ENCODE results near the gene C21orf58.

DNA sequence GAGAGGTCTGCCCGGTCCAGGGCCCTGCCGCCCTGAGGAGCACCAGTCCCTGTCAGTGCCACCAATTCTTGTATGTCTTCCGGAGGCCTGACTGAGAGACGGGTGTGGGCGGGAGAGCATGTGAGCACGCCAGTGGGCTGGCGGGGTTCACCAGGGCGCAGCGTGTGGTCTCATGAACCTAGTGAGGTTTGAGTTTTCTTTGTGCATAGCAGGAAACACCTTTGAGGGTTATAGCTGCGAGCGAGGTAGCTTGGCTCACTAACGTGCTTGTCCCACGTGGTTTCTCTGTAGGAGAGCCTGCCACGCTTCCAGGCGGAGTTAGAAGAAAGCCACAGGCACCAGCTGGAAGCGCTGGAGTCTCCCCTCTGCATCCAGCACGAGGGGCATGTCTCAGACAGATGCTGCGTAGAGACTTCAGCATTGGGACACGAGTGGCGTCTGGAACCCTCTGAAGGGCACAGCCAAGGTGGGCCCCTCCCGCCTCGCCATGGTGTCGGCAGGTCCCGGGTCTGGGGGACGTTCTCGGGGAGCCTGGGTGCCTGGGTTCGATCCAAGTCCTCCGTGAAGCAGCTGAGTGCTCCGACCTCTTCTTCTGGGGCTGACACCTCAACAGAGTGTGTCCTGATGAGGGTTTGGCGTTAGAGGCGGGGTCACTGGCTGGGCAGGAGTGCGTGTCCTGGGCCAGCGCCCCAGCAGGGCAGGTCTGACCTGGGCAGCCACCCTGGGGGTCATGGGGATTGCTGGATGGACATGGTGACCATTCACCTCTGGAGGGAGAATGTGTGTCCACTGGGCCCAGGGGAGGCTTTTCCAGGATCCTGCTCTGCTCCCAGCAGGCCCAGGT, 31.7 kb upstream of the C21orf58 start:
- no peak for TF ChIP-seq EZH2phosphoT487 (IDR thresholded peaks at IDR 0.05; ENCODE audit: insufficient read depth, low read depth)
- no peak for TF ChIP-seq EZH2 (IDR thresholded peaks at IDR 0.05; ENCODE audit: insufficient read depth, poor library complexity, severe bottlenecking)

All from GM23248 (cell line).